GOT3 (cell line): ENCODE data around the gene CNTROB.
"Not testable (repeated sequence)": the region's sequence is repeated elsewhere in the genome, so short reads cannot be mapped to it uniquely, and the experiment has no call there.

Experiments
- DNase-seq: peaks from one replicate; lab custom pipeline; 2025; ENCODE audit warnings: mixed read lengths; lab: John Stamatoyannopoulos, UW

CNTROB gene

GRCh38 chr17:7940743-7941142 is 8.7 kb downstream of the CNTROB start:
- DNase-seq = no peak

DNA sequence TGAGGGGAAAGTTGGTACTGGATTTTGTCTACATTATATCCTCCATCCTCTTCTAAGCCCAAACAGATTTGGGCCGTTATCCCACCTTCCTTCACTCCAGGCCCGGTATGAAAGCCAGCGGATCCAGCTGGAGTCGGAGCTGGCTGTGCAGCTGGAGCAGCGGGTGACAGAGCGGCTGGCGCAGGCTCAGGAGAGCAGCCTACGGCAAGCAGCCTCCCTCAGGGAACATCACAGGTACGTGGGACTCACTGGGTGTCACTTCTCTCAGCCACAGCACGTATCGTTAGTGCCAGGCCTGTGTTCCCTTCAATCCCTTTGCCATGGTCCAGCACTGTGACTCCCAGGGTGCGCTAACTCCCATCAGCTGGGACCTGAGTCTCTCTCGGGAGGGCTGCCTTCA is 11.3 kb downstream of the CNTROB start:
- DNase-seq = no peak

GRCh38 chr17:7944326-7944725 is 12.3 kb downstream of the CNTROB start:
- DNase-seq = no peak

GRCh38 chr17:7945651-7946050 is 13.6 kb downstream of the CNTROB start:
- DNase-seq = no peak

DNA sequence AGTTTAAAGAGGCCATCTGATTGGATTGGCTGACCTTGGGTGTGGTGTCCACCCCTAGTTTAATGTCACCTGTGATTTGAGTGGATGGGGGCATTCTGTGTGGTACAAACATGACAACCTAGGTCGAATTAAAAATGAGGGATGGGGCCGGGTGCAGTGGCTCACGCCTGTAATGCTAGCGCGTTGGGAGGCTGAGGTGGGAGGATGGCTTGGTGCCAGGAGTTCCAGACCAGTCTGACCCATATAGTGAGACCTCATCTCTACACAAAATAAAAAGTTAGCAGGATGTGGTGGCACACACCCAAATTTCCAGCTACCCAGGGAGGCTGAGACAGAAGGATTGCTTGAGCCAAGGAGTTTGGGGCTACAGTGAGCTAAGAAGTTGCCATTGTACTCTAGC is 14.4 kb downstream of the CNTROB start:
- DNase-seq = no peak

DNA sequence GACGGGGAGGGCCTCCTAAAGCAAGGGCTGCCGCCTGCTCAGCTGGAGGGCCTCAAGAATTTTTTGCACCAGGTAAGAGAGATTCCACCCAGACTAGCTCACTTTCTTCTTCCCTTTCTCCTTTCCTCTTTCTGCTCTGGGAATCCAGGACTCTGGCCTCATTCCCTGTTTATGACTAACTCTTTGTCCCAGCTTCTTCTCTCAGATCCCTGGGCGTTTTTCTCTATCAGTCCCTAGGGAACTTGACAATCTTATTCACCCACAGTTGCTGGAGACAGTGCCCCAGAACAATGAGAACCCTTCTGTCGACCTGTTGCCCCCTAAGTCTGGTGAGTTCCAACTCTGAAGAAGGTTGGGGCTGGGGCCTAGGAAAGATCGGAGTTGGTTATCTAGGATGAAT is 15.6 kb downstream of the CNTROB start:
- DNase-seq = no peak

DNA sequence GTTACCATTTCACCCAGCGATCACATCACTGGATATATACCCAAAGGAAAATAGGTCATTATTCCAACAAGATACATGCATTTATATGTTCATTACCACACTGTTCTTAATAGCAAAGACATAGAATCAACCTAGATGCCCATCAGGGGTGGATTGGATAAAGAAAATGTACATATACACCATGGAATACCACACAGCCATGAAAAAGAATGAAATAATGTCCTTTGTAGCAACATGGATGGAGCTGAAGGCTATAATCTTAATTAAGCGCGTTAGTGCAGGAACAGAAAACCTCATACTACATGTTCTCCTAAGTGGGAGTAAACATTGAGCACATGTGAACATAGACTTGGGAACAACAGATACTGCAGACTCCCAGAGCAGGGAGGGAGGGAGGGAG is 18.6 kb downstream of the CNTROB start:
- no peak for DNase-seq

GRCh38 chr17:7951143-7951792 is 19.3 kb downstream of the CNTROB start:
- no peak for DNase-seq

GRCh38 chr17:7953266-7953665 is 21.3 kb downstream of the CNTROB start:
- DNase-seq = not testable (repeated sequence)

- DNase-seq = no peak
Observed at GRCh38 chr17:7955414-7956227, 23.6 kb downstream of the CNTROB start.

DNA sequence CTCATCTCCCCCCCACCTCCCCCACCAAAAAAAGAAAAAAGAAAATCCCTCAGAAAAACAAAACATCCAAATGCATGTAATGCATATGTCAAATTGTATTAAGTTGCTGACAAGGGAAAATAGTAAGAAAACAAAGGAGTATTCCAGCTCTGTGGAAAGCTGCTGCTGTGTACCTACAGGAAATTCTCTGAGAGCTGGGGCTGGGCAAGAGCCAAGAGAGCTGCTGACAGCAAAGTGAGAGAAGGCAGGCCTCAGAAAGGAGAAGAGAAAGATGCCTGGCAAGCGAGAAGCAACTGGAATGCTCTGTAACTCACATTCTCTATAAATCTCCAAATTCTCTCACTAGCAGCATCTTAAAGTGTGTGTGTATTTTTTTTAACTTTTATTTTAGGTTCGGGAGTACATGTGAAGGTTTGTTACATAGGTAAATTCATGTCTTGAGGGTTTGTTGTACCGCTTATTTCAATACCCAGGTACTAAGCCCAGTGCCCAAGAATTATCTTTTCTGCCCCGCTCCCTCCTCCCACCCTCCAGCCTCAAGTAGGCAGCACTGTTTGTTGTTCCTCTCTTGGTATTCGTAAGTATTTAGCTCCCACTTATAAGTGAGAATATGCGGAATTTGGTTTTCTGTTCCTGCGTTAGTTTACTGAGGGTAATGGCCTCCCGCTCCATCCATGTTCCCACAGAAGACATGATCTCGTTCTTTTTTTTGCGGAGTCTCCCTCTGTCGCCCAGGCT is 24.4 kb downstream of the CNTROB start:
- no peak for DNase-seq

- no peak for DNase-seq
Observed at GRCh38 chr17:7959503-7960253, 27.7 kb downstream of the CNTROB start.

DNA sequence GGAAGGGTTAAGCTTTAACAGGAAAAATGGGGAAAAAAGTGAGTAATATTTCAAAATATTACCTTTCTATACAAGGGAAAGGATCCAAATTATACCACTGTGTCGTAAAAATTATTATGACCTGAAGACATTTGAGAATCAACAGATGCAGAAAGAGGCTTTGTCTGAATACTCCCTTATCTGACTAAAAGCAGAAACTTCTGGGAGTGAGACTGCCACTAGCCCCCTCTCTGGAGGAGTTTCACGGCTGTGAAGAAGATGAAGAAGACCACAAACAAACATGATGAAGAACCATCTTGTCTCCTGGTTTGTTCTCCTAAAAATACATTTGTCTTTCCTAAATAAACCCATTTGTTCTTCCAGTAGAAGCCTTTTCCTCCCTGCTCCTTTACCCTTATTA is 29.4 kb downstream of the CNTROB start:
- no peak for DNase-seq

GRCh38 chr17:7967751-7968150 is 35.7 kb downstream of the CNTROB start:
- no peak for DNase-seq

DNA sequence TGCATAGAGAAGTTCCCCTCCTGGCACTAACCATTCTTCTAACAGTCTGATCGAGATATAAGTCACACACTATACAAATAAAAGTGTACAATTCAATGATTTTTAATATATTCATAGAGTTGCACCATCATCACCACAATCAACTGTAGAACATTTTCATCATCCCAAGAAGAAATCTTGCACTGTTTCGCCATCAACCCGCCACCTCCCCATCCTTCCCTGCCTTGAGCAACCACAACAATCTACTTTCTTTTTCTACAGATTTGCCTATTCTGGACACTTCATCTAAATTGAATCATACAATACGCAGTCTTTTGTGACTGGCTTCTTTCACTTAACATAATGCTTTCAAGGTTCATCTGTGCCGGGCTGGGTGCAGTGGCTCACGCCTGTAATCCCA is 37.4 kb downstream of the CNTROB start:
- DNase-seq = no peak

DNA sequence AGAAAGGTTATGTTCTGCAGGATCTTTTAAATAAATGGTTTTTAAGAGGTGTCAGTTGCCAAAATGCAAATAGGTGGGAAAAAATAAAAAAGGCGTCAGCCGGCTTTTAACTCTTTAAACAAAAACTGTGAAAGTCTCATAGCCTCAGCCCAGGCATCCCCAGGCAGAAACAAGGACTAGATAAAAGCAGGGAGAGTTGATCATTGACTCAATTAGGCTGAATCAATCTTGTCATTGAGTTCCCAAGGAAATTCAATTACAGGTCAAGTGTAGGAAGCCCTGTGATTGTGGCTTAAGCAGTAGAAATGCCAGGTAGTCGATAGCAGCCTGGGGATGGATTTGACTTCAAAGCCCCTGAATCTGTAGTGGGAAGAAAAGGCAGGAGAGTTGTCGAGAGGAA is 39.6 kb downstream of the CNTROB start:
- no peak for DNase-seq

GRCh38 chr17:7972131-7972785 is 40.3 kb downstream of the CNTROB start:
- no peak for DNase-seq

- no peak for DNase-seq
Observed at GRCh38 chr17:7974638-7975131, 42.7 kb downstream of the CNTROB start.

- no peak for DNase-seq
Observed at GRCh38 chr17:7977039-7977438, 45.0 kb downstream of the CNTROB start.

DNA sequence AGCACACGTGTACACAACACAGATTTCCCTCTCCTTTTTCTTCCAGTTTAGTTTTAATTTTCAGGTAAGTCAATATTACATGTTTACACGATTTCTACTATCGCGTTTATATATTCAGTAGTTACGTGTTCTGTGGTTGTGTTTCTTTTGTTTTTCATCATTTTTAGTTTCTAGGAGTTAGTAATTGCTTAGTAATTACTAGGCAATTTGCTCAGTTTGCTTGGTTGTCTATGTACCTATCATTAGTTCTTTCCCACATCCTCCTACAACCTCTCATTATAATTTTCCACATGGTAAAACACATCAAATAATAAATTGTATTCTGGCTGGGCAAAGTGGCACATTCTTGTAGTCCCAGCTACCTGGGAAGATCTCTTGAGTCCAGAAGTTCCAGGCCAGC is 45.8 kb downstream of the CNTROB start:
- no peak for DNase-seq

GRCh38 chr17:7982173-7982572 is 50.2 kb downstream of the CNTROB start:
- no peak for DNase-seq

- DNase-seq = no peak
Observed at GRCh38 chr17:7982666-7983065, 50.7 kb downstream of the CNTROB start.
